Spleen (tissue), 11 donors: ENCODE results near the gene EDEM3. TPM values are rescaled to one million over a fixed set of nuclear protein-coding genes. Genes with fewer than 3 reads are reported as not detected.

ENCODE experiments used
- DNase-seq: peaks from one replicate; pipeline ENCODE4 v3.0.0-alpha.2; 2020
- H3K27ac ChIP-seq, 8 donors: fragments of 200-600 bp; sonication (generic) in 7 of 8; 1 replicate in 4 of 8; 2 replicates in 4 of 8; pipeline versions ENCODE4 v1.5.0 to v1.8.0; 2016 to 2021; ENCODE audit warnings: inconsistent platforms in 4 of 8, mild to moderate bottlenecking in 4 of 8, moderate library complexity in 1 of 8
- H3K27me3 ChIP-seq, 7 donors: fragments of 200-600 bp; sonication (generic) in 6 of 7; replicated peaks in 1 of 7; 1 replicate in 4 of 7; 2 replicates in 3 of 7; pipeline versions ENCODE4 v1.5.0 to v1.8.0; 2016 to 2021; ENCODE audit warnings: inconsistent platforms in 3 of 7, mild to moderate bottlenecking in 1 of 7
- H3K36me3 ChIP-seq, 6 donors: fragments of 200-600 bp; sonication (generic) in 5 of 6; 1 replicate in 4 of 6; 2 replicates in 2 of 6; pipeline versions ENCODE4 v1.5.0 to v1.8.0; 2016 to 2021; ENCODE audit warnings: inconsistent platforms in 2 of 6
- H3K4me1 ChIP-seq, 6 donors: fragments of 200-600 bp; sonication (generic) in 5 of 6; 1 replicate in 3 of 6; 2 replicates in 3 of 6; pipeline versions ENCODE4 v1.5.0 to v1.8.0; 2016 to 2021; ENCODE audit warnings: inconsistent platforms in 3 of 6
- H3K4me3 ChIP-seq, 8 donors: fragments of 200-600 bp; sonication (generic) in 7 of 8; 1 replicate in 4 of 8; 2 replicates in 4 of 8; pipeline versions ENCODE4 v1.5.0 to v1.8.0; 2016 to 2021; ENCODE audit warnings: inconsistent platforms in 4 of 8, mild to moderate bottlenecking in 4 of 8, moderate library complexity in 2 of 8
- H3K9me3 ChIP-seq, 8 donors: fragments of 200-600 bp; sonication (generic) in 7 of 8; 1 replicate in 4 of 8; 2 replicates in 4 of 8; pipeline versions ENCODE4 v1.5.0 to v1.8.0; 2016 to 2021; ENCODE audit warnings: inconsistent platforms in 4 of 8
- CTCF ChIP-seq, 11 experiments: fragments of 200-600 bp in 7 of 11; fragments of 450-650 bp in 4 of 11; sonication (generic) in 4 of 11; IDR thresholded peaks in 8 of 11; conservative IDR thresholded peaks in 3 of 11; 1 replicate in 7 of 11; 2 replicates in 4 of 11; pipeline versions ENCODE4 v1.4.0 to v1.8.0; 2016 to 2021; ENCODE audit warnings: antibody characterized with exemption in 11 of 11, inconsistent platforms in 4 of 11, mild to moderate bottlenecking in 1 of 11
- POLR2A ChIP-seq, 3 donors: fragments of 450-650 bp; IDR thresholded peaks; one replicate each; pipeline ENCODE4 v1.5.1; 2017; ENCODE audit warnings: antibody characterized with exemption in 3 of 3, mild to moderate bottlenecking in 1 of 3
- POLR2AphosphoS5 ChIP-seq, 3 donors: sonication (generic); formaldehyde crosslinking; IDR thresholded peaks; one replicate each; pipeline ENCODE4 v1.5.1; 2017; ENCODE audit warnings: antibody characterized with exemption in 3 of 3
- WGBS, 5 donors: extraction: QIAGEN DNeasy Blood & Tissue Kit in 3 of 5; methylation state at CpG; one replicate each; pipeline versions ENCODE4 v1.1.5 to v1.1.7; 2013 to 2018; 5-methylcytosine and 5-hydroxymethylcytosine counted together
- intact Hi-C: fragments of 100-400 bp; cut with DNase I; formaldehyde crosslinking; loops from one replicate; pipeline ENCODE4 v1.15.0; 2023; ENCODE audit warnings: low total_unique reads
- polyA plus RNA-seq, 3 donors: library from polyadenylated mRNA; stranded (reverse); fragments of 200-250 nt; gene quantifications; one replicate each; pipeline ENCODE4 v1.2.1, GENCODE V29; 2013
- total RNA-seq, 7 donors: library from RNA; depleted of rRNA in 3 of 7; stranded (reverse); fragments of >200 nt in 3 of 7; fragmentation: NEBNext Ultra II Directional in 4 of 7; extraction: Animal tissue kit (Norgen Biotek cat#: 25700) in 4 of 7; gene quantifications; one replicate each; pipeline versions ENCODE4 v1.1.0 to v1.2.1, GENCODE V29; 2016 to 2021
- donor health status: healthy with polysubstance abuse.
- donor health status: DM: no; HTN: no; CAD: no; lungs with moderate emphysema.
- donor health status: DM: no; HTN: no; CAD: no.
- donor health status: Bipolar disorder and iron deficiency.
- donor health status: healthy.
- donor health status: DM: no; HTN: no; CAD: no.
- donor health status: DM: yes; HTN: yes; CAD: no.

EDEM3 gene
- total and polyA plus RNA-seq, 10 donors = 7.2 to 49.8 (median 31.9) TPM

- no peaks in the 10 kb centered on the region for H3K9me3 ChIP-seq
- TF ChIP-seq POLR2AphosphoS5 (IDR thresholded peaks at IDR 0.05) = no peak
- no peak for TF ChIP-seq POLR2A (IDR thresholded peaks at IDR 0.05)
- TF ChIP-seq CTCF (IDR thresholded peaks at IDR 0.05 in 8 of 11, conservative IDR thresholded peaks at IDR 0.05 in 3 of 11) = no peak
- peaks cover 0 to 25% (median 18%) of the 10 kb centered on the region in 6 donors for H3K4me1 ChIP-seq
- DNase-seq = no peak
- intact Hi-C loops = no loop called here
- H3K27ac ChIP-seq = no peak overlapping the region
- no peaks in the 10 kb centered on the region for H3K36me3 ChIP-seq
- H3K27me3 ChIP-seq = no peaks in the 10 kb centered on the region
- H3K4me3 ChIP-seq = no peak overlapping the region
Observed at GRCh38 chr1:184757891-184758290, 3.2 kb upstream of the EDEM3 start.

- TF ChIP-seq CTCF (IDR thresholded peaks at IDR 0.05 in 8 of 11, conservative IDR thresholded peaks at IDR 0.05 in 3 of 11) (no peak), POLR2AphosphoS5 (IDR thresholded peaks at IDR 0.05) (no peak), POLR2A (IDR thresholded peaks at IDR 0.05) (no peak)
- intact Hi-C loops = no loop called here
- H3K9me3 ChIP-seq = no peaks in the 10 kb centered on the region
- no peaks in the 10 kb centered on the region for H3K27me3 ChIP-seq
- H3K27ac ChIP-seq = no peak overlapping the region
- no peak for DNase-seq
- 87 to 92% (median 90%) methylated on average over 10 of the region's 10 CpGs for WGBS, 5 donors
- no peak overlapping the region for H3K4me3 ChIP-seq
- no peaks in the 10 kb centered on the region for H3K36me3 ChIP-seq
- peaks cover 3 to 29% (median 23%) of the 10 kb centered on the region in 6 donors for H3K4me1 ChIP-seq
Observed at GRCh38 chr1:184757406-184757805, 2.7 kb upstream of the EDEM3 start.

GRCh38 chr1:184755226-184756065, 788 bp upstream of the EDEM3 start:
- TF ChIP-seq CTCF (IDR thresholded peaks at IDR 0.05 in 8 of 11, conservative IDR thresholded peaks at IDR 0.05 in 3 of 11) (no peak), POLR2AphosphoS5 (IDR thresholded peaks at IDR 0.05) (no peak), POLR2A (IDR thresholded peaks at IDR 0.05) (no peak)
- H3K36me3 ChIP-seq = no peaks in the 10 kb centered on the region
- intact Hi-C loops = no loop called here
- peak overlapping the region; percentile 52 to 94 (median 90) for H3K4me3 ChIP-seq
- H3K4me1 ChIP-seq = peaks cover 4 to 48% (median 29%) of the 10 kb centered on the region in 6 donors
- no peaks in the 10 kb centered on the region for H3K27me3 ChIP-seq
- peak overlapping the region; percentile 32 to 98 (median 94) for H3K27ac ChIP-seq
- 4 to 6% (median 5%) methylated on average over 27 of the region's 27 CpGs for WGBS, 5 donors
- no peak for DNase-seq
- H3K9me3 ChIP-seq = no peaks in the 10 kb centered on the region
